ENCODE data around the gene ZNF19. TPM values are rescaled to one million over a fixed set of nuclear protein-coding genes. Genes with fewer than 3 reads are reported as not detected.
A peak's percentile ranks its signal among the peaks of the same experiment; 100 is the strongest.

The ZNF19 gene
- total RNA-seq, 1 experiment from 2014 or later = 2.6 TPM

DNA sequence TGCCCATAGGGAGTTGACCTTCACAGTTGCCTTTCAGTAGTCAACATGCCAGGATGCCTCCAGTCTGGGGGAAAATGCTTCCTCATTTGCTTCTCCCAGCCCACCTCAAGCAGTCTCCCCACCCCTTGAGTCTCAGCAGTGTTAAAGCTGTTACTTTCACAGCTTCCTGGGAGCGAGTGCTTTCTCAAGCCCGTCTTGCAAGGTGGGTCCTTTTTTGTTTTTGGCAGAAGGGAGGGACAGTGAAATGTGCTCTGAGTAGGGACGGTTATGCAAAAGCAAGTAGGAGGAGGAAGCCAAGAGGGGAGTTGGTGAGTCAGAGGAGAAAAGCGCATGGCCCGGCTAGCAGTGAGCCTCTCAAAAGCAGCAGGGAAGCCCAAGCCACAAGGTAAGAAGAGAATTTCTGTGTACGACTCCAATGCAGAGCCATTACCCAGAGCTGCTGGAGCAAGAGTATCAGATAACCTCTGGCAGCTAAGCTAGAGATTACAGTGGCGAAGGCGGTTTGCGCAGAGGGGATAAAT lies 37.0 kb upstream of the ZNF19 start, which contains the start of gene CHST4:
Gene CHST4 (plus strand): TSS at position 316 of the 521 bp plus-strand sequence. CDS start 10,252 bp downstream, outside the sequence.
- POLR2A ChIA-PET (ENCODE audit: low non-redundant PET) = no interaction called here
- DNase-seq (ENCODE audit: low spot score) = peak; percentile 30
- no peaks in the 10 kb centered on the region for H3K36me3 ChIP-seq (ENCODE audit: insufficient read depth, low read length, poor library complexity, severe bottlenecking)
- intact Hi-C loops (cut with micrococcal nuclease; ENCODE audit: unreplicated experiment) = no loop called here
- no peaks in the 10 kb centered on the region for H3K9me3 ChIP-seq (ENCODE audit: low read depth, low read length, poor library complexity, severe bottlenecking)
- TF ChIP-seq, protein P1, sequence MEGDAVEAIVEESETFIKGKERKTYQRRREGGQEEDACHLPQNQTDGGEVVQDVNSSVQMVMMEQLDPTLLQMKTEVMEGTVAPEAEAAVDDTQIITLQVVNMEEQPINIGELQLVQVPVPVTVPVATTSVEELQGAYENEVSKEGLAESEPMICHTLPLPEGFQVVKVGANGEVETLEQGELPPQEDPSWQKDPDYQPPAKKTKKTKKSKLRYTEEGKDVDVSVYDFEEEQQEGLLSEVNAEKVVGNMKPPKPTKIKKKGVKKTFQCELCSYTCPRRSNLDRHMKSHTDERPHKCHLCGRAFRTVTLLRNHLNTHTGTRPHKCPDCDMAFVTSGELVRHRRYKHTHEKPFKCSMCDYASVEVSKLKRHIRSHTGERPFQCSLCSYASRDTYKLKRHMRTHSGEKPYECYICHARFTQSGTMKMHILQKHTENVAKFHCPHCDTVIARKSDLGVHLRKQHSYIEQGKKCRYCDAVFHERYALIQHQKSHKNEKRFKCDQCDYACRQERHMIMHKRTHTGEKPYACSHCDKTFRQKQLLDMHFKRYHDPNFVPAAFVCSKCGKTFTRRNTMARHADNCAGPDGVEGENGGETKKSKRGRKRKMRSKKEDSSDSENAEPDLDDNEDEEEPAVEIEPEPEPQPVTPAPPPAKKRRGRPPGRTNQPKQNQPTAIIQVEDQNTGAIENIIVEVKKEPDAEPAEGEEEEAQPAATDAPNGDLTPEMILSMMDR (conservative IDR thresholded peaks at IDR 0.05; ENCODE audit: low read depth, low read length) = no peak
- no peak for TF ChIP-seq EZH2 (IDR thresholded peaks at IDR 0.05; ENCODE audit: borderline replicate concordance, low read depth, low read length, poor library complexity, severe bottlenecking)
- H3K27me3 ChIP-seq (replicated peaks; ENCODE audit: insufficient read depth, low read depth, low read length, poor library complexity) = peaks cover 70% of the 10 kb centered on the region
- CTCF ChIA-PET = no interaction called here
- no peak within 1 kb of the TSS for H3K27ac ChIP-seq (ENCODE audit: low read depth, low read length, poor library complexity, severe bottlenecking)
- H3K4me1 ChIP-seq (ENCODE audit: insufficient read depth, low read length, poor library complexity, severe bottlenecking) = no peaks in the 10 kb centered on the region
- no peak within 1 kb of the TSS for H3K4me3 ChIP-seq (ENCODE audit: low read depth, low read length, poor library complexity, severe bottlenecking)
- no TSS peak for BruUV-seq (replicated peaks)

DNA sequence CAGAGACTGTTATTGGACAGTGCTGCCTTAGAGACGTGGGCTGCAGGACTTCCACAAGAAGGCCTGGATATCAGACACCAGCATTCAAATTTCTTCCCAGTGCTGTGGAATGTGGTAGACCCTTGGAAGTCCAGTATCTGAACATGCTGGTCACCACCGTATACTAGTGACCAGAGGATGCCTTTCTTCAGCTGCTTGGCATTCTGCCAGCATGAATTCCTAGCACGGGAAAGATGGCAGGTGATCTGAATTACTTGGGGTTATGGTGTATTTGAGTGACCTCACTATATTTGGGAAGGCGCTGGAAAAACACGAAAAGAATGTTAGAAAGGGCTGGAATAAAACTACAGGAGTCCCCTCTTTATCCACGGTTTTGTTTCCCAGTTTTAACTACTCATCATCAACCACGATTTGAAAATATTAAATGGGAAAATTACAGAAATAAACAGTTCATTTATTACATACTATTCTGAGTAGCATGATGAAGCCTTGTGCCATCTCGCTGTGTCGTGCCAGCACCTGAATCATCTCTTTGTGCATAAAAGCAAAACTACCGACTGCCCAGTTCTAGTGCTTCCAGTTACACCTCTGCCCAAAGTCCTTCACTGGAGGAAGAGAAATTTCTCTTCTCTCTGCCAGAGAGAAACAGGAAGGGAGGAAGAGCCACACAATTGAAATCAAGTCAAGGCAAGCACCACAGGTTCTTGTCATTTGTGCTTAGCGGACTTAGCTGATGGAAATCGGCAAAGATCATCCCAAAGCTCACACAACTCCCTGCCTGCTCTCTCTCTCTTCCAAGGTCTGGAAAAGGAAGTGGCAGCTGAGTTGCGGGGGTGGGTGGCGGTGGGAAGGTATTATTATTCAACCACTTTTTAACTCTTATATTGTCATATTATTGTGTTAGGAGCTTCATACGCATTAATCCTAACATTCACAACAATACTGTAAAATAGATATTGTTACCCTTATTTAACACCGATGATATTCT lies 35.7 kb upstream of the ZNF19 start:
- H3K4me3 ChIP-seq (ENCODE audit: low read depth, low read length, poor library complexity, severe bottlenecking) = no peak overlapping the region
- intact Hi-C loops (cut with micrococcal nuclease; ENCODE audit: unreplicated experiment) = no loop called here
- DNase-seq (ENCODE audit: low spot score) = no peak
- no peaks in the 10 kb centered on the region for H3K36me3 ChIP-seq (ENCODE audit: insufficient read depth, low read length, poor library complexity, severe bottlenecking)
- ChIA-PET POLR2A (ENCODE audit: low non-redundant PET) (no interaction called here), CTCF (no interaction called here)
- H3K9me3 ChIP-seq (ENCODE audit: low read depth, low read length, poor library complexity, severe bottlenecking) = no peaks in the 10 kb centered on the region
- peak; percentile 8 for TF ChIP-seq EZH2 (IDR thresholded peaks at IDR 0.05; ENCODE audit: borderline replicate concordance, low read depth, low read length, poor library complexity, severe bottlenecking)
- TF ChIP-seq, protein P1 (conservative IDR thresholded peaks at IDR 0.05; ENCODE audit: low read depth, low read length) = no peak
- BruUV-seq (replicated peaks) = no TSS peak
- H3K27me3 ChIP-seq (replicated peaks; ENCODE audit: insufficient read depth, low read depth, low read length, poor library complexity) = peaks cover 74% of the 10 kb centered on the region
- H3K4me1 ChIP-seq (ENCODE audit: insufficient read depth, low read length, poor library complexity, severe bottlenecking) = no peaks in the 10 kb centered on the region
- no peak overlapping the region for H3K27ac ChIP-seq (ENCODE audit: low read depth, low read length, poor library complexity, severe bottlenecking)

DNA sequence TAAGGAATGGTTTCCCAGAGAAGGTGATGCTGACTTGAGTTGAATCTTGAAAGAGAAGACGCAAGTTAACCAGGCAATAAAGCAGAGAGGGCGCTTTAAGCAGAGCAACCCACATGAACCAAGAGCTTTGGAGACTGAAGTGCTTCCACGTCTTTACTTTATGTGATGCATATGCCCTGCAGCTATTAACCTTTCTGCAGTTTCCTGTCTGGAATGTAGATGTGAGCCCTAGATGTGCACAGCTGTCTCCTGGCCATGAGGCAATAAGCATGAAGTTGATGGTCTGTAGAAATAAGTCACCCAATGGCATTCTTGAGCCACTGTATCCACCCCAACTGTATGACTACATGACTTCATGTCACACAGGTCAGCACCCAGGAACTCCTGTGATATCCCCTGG lies 31.4 kb upstream of the ZNF19 start:
- no peak for DNase-seq (ENCODE audit: low spot score)
- no peak overlapping the region for H3K4me3 ChIP-seq (ENCODE audit: low read depth, low read length, poor library complexity, severe bottlenecking)
- H3K36me3 ChIP-seq (ENCODE audit: insufficient read depth, low read length, poor library complexity, severe bottlenecking) = no peaks in the 10 kb centered on the region
- no peaks in the 10 kb centered on the region for H3K4me1 ChIP-seq (ENCODE audit: insufficient read depth, low read length, poor library complexity, severe bottlenecking)
- ChIA-PET CTCF (interaction anchor here (0.5 kb wide), 1 partner anchor 72 kb away, joined by 4 read pairs; no protein-coding TSS in a partner anchor), POLR2A (ENCODE audit: low non-redundant PET) (no interaction called here)
- TF ChIP-seq EZH2 (IDR thresholded peaks at IDR 0.05; ENCODE audit: borderline replicate concordance, low read depth, low read length, poor library complexity, severe bottlenecking) = no peak
- TF ChIP-seq, protein P1 (conservative IDR thresholded peaks at IDR 0.05; ENCODE audit: low read depth, low read length) = no peak
- no TSS peak for BruUV-seq (replicated peaks)
- H3K27me3 ChIP-seq (replicated peaks; ENCODE audit: insufficient read depth, low read depth, low read length, poor library complexity) = peaks cover 57% of the 10 kb centered on the region
- no peaks in the 10 kb centered on the region for H3K9me3 ChIP-seq (ENCODE audit: low read depth, low read length, poor library complexity, severe bottlenecking)
- H3K27ac ChIP-seq (ENCODE audit: low read depth, low read length, poor library complexity, severe bottlenecking) = no peak overlapping the region
- intact Hi-C loops (cut with micrococcal nuclease; ENCODE audit: unreplicated experiment) = no loop called here
